LHCN-M2 (cell line): ENCODE data around the gene PROSER1. TPM values are rescaled to one million over a fixed set of nuclear protein-coding genes. Genes with fewer than 3 reads are reported as not detected.
"Not testable (repeated sequence)": the region's sequence is repeated elsewhere in the genome, so short reads cannot be mapped to it uniquely, and the experiment has no call there.

Experiments used
- DNase-seq: peaks from one replicate; pipeline ENCODE4 v3.0.0-alpha.2; 2012; ENCODE audit warnings: low read depth
- polyA plus RNA-seq: library from polyadenylated mRNA; unstranded; fragments of >200 nt; gene quantifications from one replicate; pipeline ENCODE4 v1.2.1, GENCODE V29; 2012; ENCODE audit warnings: missing spikeins
- total RNA-seq: library from RNA; depleted of rRNA; stranded (reverse); fragments of >200 nt; gene quantifications from 2 replicates; pipeline ENCODE4 v1.2.3, GENCODE V29; 2014; rRNA removed

Gene PROSER1
- total RNA-seq = 7.9 and 12.4 TPM in 2 replicates
- polyA plus RNA-seq = 7.8 TPM

GRCh38 chr13:39037880-39038568 is at the start of gene PROSER1, which contains the start of gene NHLRC3:
Gene PROSER1, minus strand, starts transcription at chr13:39038089. Its CDS starts 847 bp downstream, at chr13:39037242.
Gene NHLRC3, plus strand, starts transcription at chr13:39038456. Its CDS starts 184 bp downstream, at chr13:39038640.
- peak; percentile 94 for DNase-seq

GRCh38 chr13:39086251-39086945 is 48.5 kb upstream of the PROSER1 start:
- DNase-seq = not testable (repeated sequence)

GRCh38 chr13:39073983-39074382 is 36.1 kb upstream of the PROSER1 start:
- no peak for DNase-seq

GRCh38 chr13:39072842-39073241 is 35.0 kb upstream of the PROSER1 start:
- DNase-seq = no peak

- DNase-seq = no peak
These were observed 24.1 kb upstream of the PROSER1 start for GRCh38 chr13:39062004-39062403.

- DNase-seq = no peak
These were observed 20.2 kb upstream of the PROSER1 start for GRCh38 chr13:39058040-39058439.

- DNase-seq = no peak
These were observed 18.1 kb upstream of the PROSER1 start for GRCh38 chr13:39056018-39056417.

- DNase-seq = no peak
These were observed 16.2 kb upstream of the PROSER1 start for GRCh38 chr13:39054112-39054511.

GRCh38 chr13:39052944-39053343 is 15.1 kb upstream of the PROSER1 start:
- DNase-seq = no peak

- peak; percentile 48 for DNase-seq
These were observed 13.3 kb upstream of the PROSER1 start for GRCh38 chr13:39051157-39051556.

- DNase-seq = no peak
These were observed 11.4 kb upstream of the PROSER1 start for GRCh38 chr13:39049274-39049673.

- DNase-seq = no peak
These were observed 10.9 kb upstream of the PROSER1 start for GRCh38 chr13:39048806-39049205.

- DNase-seq = no peak
These were observed 9.7 kb upstream of the PROSER1 start for GRCh38 chr13:39047560-39047959.

- DNase-seq = no peak
These were observed 6.6 kb upstream of the PROSER1 start for GRCh38 chr13:39044536-39044935.

- no peak for DNase-seq
These were observed 2.3 kb upstream of the PROSER1 start for GRCh38 chr13:39040206-39040605.

- no peak for DNase-seq
These were observed 1.2 kb upstream of the PROSER1 start for GRCh38 chr13:39039041-39039440.

GRCh38 chr13:39038569-39039030 is 711 bp upstream of the PROSER1 start:
- DNase-seq = peak; percentile 10

- no peak for DNase-seq
These were observed 444 bp downstream of the PROSER1 start for GRCh38 chr13:39037410-39037879.

- DNase-seq = no peak
These were observed 1.7 kb downstream of the PROSER1 start for GRCh38 chr13:39036212-39036611.

GRCh38 chr13:39035799-39036198 is 2.1 kb downstream of the PROSER1 start:
- DNase-seq = no peak

GRCh38 chr13:39035204-39035603 is 2.7 kb downstream of the PROSER1 start:
- DNase-seq = no peak

GRCh38 chr13:39034085-39034484 is 3.8 kb downstream of the PROSER1 start:
- DNase-seq = no peak

- no peak for DNase-seq
These were observed 5.7 kb downstream of the PROSER1 start for GRCh38 chr13:39032150-39032549.
